NB4 (cell line): ENCODE measurements around the gene TRMU.

Experiments
- DNase-seq: peaks from one replicate; pipeline ENCODE4 v3.0.0; 2010; ENCODE audit warnings: low read depth
- H3K4me3 ChIP-seq: one replicate; pipeline ENCODE4 v1.5.1; 2011; ENCODE audit warnings: mild to moderate bottlenecking, low read depth, low read length, moderate library complexity
- CTCF ChIP-seq: IDR thresholded peaks from one replicate; pipeline ENCODE4 v1.5.1; 2012; ENCODE audit warnings: low read depth, low read length
- MYC ChIP-seq: IDR thresholded peaks from 2 replicates; pipeline ENCODE4 v1.6.1; 2011; ENCODE audit warnings: low read depth, low read length
- POLR2A ChIP-seq: IDR thresholded peaks from 2 replicates; pipeline ENCODE4 v1.6.1; 2011; ENCODE audit warnings: mild to moderate bottlenecking; ENCODE audit not compliant: insufficient read length; ENCODE audit errors: extremely low read depth
- TF ChIP-seq, protein P1 (sequence below): IDR thresholded peaks from 2 replicates; pipeline ENCODE4 v1.6.1; 2011; ENCODE audit warnings: low read depth, low read length

Gene TRMU

DNA sequence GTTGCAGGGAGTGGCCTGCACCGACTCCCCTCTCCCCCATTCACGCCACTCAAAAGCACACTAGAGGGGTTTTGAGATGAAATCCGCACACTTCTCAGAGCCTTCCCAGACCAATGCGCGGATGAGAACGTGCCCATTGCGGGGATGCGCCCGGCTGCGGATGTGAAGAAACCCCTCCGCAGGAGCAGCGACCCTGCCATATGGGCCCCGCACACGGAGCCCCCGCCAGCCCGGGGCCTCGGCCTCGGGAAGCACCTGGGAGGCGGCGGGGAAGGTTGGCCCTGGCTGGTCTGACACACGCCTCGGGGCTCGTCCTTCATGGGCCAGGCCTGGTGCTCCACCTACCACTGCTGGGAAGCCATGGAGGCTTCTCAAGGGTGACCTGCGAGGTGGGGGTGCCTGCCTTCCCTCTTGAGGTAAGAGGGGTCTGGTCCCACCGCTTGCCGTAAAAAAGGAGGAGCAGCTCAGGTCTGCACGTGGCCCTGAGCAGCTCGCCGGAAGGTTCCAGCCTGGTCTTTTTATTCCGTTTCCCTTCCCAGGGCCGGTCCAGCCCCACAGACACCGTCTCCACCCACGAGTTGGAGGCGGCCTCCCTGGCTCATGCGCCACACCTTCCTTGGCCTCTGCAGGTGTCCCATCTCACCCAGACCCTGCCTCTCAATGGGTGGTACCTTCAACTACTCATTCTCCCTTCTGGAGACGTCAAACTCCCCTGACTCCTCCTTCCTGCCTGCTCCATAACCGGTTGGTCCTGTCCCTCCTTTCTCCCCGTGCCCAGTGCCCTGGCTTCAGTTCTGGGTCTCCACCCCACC lies 39.4 kb downstream of the TRMU start:
- TF ChIP-seq POLR2A (no peak), CTCF (no peak), MYC (no peak)
- TF ChIP-seq, protein P1, sequence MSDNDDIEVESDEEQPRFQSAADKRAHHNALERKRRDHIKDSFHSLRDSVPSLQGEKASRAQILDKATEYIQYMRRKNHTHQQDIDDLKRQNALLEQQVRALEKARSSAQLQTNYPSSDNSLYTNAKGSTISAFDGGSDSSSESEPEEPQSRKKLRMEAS, result no peak
- no peak for DNase-seq
- no peak overlapping the region for H3K4me3 ChIP-seq

DNA sequence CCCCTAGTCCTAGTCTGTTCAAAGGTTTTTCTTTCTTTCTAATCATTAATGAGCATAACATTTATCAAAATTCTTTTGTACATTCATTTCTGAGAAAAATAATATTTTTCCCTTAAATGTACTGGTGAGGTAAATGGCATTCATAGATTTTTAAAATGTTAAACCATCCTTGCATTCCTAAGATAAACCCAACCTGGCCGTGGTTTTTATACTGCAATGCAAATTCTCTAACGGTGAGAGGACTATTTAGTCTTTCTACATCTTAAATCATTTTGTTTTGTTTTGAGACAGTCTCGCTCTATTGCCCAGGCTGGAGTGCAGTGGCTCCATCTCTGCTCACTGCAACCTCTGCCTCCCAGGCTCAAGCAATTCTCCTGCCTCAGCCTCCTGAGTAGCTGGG lies 40.6 kb downstream of the TRMU start:
- no peak for TF ChIP-seq CTCF
- no peak for TF ChIP-seq POLR2A
- no peak for TF ChIP-seq MYC
- TF ChIP-seq, protein P1, result no peak
- DNase-seq, result no peak
- H3K4me3 ChIP-seq, result no peak overlapping the region

DNA sequence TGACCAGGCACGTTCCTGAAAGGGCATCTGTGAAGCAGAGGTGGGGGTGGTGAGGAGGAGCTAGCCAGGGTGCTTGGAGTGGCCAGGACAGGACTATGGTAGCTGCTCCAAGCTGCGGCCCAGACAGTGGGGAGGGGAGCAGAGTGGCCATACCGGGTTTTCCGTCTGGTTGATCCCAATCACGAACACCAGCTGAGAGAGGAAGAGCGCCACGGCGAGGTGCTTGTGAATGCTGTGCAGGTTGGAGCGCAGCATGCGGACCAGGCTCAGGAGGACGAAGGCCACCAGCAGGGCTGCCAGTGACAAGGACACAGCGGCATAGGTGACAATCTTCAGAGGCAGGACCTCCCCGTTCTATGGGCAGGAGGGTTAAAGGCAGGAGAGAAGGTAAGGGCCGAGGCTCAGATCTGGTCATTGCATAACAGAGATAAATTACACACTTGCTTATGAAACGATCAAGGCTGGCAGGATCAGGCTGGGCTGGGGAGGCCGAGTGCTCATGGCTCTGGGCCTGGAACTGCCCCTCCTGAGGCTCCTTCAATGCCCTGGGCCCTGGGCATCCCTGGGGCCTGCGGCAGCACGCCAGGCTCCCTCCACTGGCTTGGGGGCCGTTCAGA lies 41.5 kb downstream of the TRMU start:
- H3K4me3 ChIP-seq, result no peak overlapping the region
- DNase-seq, result no peak
- TF ChIP-seq CTCF (no peak), POLR2A (no peak), MYC (no peak)
- TF ChIP-seq, protein P1, result no peak

DNA sequence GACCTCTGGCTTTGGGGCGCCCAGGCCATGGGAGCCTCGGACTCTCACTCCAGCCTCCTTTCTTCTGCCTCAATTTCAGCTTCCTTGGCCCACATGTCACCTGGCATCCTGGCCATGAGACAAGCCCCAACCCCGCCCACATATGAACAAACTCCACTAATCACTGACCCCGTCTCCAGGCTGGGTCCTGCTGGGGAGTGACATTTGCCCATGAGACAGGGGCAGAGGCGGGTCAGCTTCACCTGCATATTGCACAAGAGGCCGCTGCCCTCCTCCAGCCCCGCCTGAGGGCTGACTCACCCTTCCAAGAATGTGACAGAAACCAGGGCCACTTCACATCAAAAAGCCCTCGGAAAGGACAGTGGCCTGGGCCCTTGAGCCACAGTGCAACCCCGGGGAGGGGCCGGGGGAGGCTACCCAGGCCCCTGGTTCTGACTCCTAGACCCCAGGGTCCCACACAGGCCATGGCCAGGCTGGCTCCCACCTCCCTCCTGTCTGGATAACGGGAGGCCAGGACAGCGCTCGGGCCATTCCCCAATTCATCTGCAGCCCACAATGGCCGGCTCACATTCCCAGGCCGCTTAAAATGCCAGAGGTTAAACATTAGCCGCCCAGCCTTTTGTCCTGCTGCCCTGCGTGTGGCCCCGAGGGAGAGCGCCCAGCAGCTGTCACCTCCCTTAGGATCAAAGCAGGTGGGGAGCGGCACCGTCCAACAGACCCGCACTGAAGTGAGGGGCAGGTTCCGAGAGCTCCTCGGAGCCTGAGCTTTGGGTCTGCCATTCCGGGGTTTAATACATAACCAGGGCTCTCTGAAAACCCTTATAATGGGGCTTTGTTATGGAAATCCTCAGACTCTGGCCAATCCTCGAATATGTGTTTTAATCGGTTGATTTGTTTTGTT lies 42.3 kb downstream of the TRMU start:
- no peak overlapping the region for H3K4me3 ChIP-seq
- TF ChIP-seq, protein P1, result no peak
- TF ChIP-seq CTCF, result no peak
- TF ChIP-seq MYC, result no peak
- no peak for TF ChIP-seq POLR2A
- DNase-seq, result no peak

DNA sequence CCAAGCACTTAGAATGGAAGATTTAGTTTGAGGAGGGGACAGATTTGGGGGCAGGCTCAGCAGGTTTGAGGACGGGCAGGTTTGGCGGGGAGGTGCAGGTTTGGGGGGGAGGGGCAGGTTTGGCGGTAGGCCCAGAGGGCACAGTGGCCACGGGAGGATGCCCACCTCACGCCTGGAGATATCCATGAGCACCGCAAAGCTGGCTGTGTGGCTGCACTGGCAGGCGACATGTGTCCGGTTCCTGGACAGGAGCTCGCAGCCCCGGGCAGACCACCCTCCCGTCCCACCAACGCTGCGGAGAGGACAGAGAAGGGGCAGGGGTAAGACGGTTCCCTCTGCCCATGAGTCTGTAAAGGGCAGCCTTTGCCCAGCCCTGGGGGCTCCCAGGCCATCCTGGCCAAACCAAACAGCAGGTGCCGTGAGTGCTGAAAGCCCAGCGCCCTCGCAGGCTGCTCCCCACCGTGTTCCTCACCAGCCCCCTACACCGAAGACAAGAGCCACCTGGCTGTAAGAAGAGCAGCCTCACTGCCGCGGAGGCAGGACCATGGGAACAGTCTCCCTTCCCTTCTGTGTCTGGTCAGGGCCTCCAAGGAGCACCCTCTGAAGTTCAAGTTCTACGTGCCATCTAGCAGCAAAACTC lies 43.0 kb downstream of the TRMU start:
- TF ChIP-seq, protein P1, result no peak
- TF ChIP-seq POLR2A, result no peak
- no peak for TF ChIP-seq CTCF
- TF ChIP-seq MYC, result no peak
- no peak overlapping the region for H3K4me3 ChIP-seq
- no peak for DNase-seq
